HL-60/S4 treated with retinoic acid at 250 ng/mL for 4 days and 3 days (cell line): ENCODE results near the gene PCBP3.

Source experiments
- in situ Hi-C: fragments of 300-500 bp; cut with MboI; formaldehyde crosslinking; loops from 2 replicates; pipeline ENCODE4 v1.7.0; 2022; ENCODE audit warnings: low sequenced_read_pairs

Gene PCBP3

DNA sequence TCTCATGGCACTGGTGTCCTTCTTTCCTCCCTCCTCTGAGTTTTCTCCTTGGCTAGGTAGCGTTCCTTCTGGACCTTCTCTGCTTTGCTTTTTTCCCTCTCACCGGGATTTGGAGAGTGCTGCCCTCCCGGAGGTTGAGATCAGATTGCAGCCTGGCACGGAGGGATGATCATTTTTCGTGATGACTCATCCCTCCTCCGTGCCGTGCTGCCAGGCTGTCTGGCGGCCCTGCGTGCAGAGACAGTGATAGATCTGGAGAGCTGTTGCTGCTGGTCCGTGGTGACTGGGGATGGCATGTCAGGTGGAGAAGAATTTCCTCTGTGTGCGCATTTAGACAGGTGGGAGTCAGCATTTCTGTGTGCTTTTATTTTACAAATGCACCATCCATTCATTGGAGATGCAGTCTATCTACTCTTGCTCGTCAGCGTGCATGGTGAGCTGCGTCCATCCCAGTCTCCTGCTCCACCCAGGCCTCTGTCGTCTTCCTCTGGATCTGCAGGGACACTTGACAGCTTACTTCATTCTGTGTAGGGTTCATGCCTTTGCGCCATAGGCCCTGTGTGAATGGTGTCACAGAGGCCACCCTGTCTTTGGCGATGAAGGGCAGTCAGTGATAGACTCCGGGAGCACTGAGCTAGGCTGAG lies 104.4 kb downstream of the PCBP3 start:
- in situ Hi-C loops: no loop called here

GRCh38 chr21:45748593-45748992 lies 105.1 kb downstream of the PCBP3 start:
- in situ Hi-C loops: no loop called here

- in situ Hi-C loops: no loop called here
Measured at GRCh38 chr21:45749974-45750373, 106.4 kb downstream of the PCBP3 start.

GRCh38 chr21:45750936-45751335 lies 107.4 kb downstream of the PCBP3 start:
- in situ Hi-C loops: no loop called here

DNA sequence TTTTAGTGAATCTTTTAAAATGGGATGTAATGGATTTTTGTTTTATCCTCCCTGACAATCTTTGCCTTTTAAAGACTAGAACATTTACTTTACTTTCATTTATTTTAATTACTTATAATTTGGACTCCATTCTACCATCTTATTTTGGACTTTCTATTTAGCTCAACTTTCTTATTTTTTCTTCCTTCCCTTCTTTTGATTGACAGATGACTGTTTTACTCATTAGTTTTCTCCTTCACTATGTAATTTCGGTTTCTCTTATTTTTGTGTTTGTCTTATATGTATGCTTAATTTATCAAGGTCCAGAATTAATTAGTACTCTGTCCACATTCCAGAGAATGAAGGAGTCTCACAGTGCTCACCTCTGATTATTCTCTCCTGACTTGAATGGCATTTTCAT lies 109.9 kb downstream of the PCBP3 start:
- in situ Hi-C loops: no loop called here

- in situ Hi-C loops: no loop called here
Measured at GRCh38 chr21:45756029-45756428, 112.5 kb downstream of the PCBP3 start.

GRCh38 chr21:45756669-45757068 lies 113.1 kb downstream of the PCBP3 start:
- in situ Hi-C loops: no loop called here

DNA sequence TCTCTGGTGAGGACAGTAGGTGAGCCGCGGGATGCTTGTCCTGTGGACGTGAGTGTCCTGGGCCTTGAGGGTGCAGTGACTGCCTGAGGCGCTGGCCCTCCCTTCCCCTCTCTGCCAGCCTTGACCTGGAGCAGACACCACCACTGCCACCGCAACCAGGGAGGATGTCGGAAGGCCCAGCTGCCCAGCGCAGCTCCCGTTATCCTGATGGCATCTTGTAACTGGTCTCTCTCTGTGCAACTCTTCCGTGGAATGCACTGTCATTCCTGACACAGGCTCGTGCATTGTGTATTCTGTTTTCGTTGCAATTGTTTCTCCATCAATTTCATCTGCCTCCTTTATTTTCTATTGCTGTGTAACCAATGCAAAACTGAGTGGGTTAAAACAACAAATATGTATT lies 118.2 kb downstream of the PCBP3 start:
- in situ Hi-C loops: no loop called here

DNA sequence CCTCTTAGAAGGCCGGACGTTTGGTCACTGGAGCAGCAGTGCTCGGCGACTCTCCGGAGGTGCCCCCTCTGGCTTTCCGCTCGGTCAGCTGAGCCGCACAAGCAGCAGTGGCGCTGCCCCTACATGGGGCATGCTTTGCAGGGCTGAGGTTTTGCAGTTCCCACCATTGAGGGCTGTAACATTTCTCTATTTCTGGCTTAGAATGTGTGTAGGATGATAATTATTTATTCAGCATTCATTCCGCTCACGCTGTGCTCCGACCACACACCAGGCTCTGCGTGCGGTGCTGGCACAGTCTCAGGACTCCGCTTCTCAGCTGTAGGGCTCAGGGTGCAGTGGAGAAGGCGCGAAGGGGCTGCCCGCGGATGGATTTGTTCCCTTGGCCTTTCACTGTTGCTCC lies 119.5 kb downstream of the PCBP3 start:
- in situ Hi-C loops: no loop called here

DNA sequence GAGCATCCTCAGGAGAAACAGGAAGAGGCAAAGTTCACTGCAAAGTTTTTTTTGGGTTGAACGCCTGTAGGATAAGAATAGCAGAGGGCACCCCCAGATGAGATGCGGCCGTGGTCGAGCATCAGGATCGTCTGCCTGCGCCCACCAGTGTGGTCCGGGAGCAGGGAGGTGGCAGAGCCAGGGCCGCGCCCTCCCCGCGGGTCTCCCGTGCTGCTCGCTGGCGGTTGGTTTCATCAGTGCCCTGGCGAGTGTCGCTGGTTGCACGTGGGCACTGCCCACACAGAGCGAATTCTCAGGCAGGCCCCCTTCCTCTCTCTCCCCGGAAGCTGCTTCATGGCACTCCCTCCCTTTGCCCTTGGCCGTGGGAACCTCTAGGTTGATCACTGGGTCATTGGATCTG lies 120.0 kb downstream of the PCBP3 start:
- in situ Hi-C loops: no loop called here

DNA sequence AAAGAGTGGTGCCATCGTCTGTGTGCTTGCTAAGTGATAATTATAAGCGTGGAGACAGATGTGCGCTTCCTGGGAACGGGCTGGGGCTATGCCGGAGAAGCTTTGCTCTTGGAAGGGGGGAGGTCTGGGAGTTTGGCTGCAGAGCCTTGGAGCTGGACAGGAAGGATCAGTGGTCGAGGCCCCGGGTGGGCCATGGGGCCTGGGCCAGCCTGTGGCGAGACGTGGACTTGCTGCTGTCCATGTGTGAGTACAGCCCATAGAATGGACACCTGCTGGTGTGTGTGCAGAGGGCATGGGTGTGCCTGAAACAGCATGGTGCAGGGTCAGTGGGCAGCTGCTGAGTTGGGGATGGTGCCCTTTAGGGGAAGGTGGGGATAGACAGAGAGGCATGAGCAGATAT lies 121.3 kb downstream of the PCBP3 start:
- in situ Hi-C loops: no loop called here

DNA sequence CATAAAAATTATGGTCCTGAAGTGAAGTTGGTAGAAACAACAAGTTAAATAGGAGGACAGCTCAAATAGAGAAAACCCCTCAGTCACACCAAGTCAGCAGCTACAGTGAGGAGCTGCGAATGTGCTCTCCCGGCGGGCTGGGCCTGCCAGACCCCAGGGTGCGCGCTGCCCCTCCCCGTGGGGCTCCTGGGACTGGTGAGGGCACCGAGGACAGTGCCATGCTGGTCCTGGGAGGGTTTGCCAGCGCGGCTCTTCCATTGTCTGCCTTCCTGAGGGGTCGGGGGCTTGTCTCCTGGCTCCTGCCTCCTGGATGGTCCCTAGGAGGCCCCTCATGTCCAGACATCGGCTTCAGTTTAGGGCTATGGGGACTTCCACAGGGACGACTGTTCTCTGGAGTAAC lies 121.8 kb downstream of the PCBP3 start:
- in situ Hi-C loops: no loop called here

- in situ Hi-C loops: no loop called here
Measured at GRCh38 chr21:45766055-45766454, 122.5 kb downstream of the PCBP3 start.

GRCh38 chr21:45766501-45766900 lies 123.0 kb downstream of the PCBP3 start:
- in situ Hi-C loops: no loop called here

DNA sequence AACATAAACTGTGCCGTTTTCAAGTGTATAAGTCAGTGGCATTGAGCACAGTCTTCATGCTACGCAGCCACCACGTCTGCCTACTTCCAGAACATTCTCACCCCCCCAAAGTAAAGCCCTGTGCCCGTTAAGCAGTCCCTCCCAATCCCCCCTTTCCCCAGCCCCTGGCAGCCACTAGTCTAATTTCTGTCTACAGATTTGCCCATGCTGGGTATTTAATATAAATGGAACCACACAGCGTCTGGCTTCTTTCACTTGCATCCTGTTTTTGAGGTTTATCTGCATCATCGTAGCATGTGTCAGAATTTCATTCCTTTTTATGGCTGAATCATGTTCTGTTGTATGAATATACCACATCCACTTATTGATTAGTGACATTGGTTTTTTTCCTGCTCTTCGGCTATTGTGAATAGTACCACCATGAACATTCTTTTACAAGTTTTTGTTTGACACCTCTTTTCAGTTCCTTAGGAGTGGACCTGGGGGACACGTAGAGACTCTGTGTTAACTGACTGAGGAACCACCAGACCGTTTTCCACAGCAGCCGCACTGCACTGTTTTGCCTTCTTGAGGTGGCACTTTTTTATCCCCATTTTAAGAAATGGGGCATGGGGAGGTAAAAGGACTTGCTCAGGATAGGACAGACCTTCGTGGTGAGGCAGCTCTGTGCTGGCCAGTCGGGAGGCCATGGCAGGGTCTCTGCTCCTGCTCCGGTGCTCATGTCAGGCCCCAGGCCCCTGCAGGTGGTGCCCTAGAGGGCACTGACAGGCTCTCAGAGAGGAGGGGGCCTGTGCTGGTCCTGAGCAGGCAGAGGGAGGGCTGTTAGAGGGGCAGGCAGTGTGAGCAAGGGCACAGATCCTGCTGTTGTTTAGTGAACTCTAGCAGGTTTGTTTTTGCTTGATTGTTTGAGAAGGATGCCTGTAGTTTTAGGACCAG lies 123.8 kb downstream of the PCBP3 start:
- in situ Hi-C loops: no loop called here

- in situ Hi-C loops: no loop called here
Measured at GRCh38 chr21:45768011-45768739, 124.7 kb downstream of the PCBP3 start.

GRCh38 chr21:45768740-45769048 lies 125.2 kb downstream of the PCBP3 start:
- in situ Hi-C loops: no loop called here

DNA sequence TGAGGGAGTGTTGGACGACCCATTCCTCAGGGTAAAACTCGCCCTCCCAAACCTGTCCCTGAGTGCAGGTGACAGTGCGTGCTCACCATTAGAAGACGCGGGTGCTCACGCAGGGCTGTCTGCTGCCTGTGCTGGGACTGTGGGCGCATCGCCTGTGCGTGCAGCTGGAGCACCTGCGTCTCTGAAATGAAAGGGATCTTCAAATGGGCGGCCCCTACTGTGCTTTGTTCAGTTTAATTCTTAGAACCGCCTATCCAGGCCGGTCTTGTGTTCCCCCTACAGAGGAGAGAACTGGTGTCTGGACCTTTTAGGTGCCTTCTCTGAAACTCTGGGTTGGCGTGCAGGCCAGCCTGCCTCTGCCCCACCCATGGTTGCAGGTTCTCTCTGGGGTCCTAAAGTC lies 125.8 kb downstream of the PCBP3 start:
- in situ Hi-C loops: no loop called here

- in situ Hi-C loops: no loop called here
Measured at GRCh38 chr21:45769896-45770295, 126.4 kb downstream of the PCBP3 start.

- in situ Hi-C loops: no loop called here
Measured at GRCh38 chr21:45772180-45772579, 128.7 kb downstream of the PCBP3 start.

DNA sequence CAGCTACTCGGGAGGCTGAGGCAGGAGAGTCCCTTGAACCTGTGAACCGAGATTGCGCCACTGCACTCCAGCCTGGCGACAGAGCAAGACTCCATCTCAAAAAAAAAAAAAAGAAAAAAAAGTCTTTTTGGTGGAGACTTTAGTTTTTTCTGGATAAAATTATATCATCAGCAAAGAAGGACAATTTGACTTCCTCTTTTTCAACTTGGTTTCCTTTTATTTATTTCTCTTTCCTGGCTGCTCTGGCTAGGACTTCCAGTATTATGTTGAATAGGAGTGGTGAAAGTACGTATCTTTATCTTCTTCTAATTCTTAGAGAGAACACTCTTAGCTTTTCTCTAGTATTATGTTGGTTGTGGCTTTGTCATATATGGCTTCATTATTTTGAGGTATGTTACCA lies 130.8 kb downstream of the PCBP3 start:
- in situ Hi-C loops: no loop called here

DNA sequence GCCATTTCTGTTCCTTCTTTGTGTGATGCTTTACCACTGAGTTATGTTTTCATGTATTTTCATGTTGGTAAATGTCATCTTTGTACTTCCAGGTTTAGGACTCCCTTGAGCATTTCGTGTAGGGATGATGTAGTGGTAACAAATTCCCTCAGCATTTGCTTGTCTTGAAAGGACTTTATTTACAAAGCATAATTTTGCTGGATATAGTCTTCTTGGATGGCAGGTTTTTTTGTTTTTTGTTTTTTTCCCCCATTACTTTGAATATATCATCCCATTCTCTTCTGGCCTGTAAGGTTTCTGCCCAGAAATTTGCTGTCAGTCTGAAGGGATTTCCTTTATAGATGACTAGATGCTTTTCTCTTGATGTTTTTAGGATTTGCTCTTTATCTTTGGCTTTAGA lies 133.4 kb downstream of the PCBP3 start:
- in situ Hi-C loops: no loop called here
